ENCODE data around the gene HNRNPL.

GRCh38 chr19:38837656-38838121 lies 12.1 kb downstream of the HNRNPL start:
- TF ChIP-seq SUZ12 (IDR thresholded peaks at IDR 0.05; ENCODE audit: extremely low read depth, insufficient read depth, insufficient read length) (no peak), ZNF274 (IDR thresholded peaks at IDR 0.05; ENCODE audit: low read depth, low read length) (no peak), YY1 (IDR thresholded peaks at IDR 0.05; ENCODE audit: insufficient read depth, insufficient read length) (no peak)
